Thyroid gland (tissue), 4 donors: Measurements from ENCODE around the gene ARPP21.

Experiments
- POLR2A ChIP-seq, 2 donors: fragments of 450-650 bp; IDR thresholded peaks; one replicate each; pipeline ENCODE4 v1.6.1; 2017; ENCODE audit warnings: antibody characterized with exemption in 2 of 2, mild to moderate bottlenecking in 2 of 2, moderate library complexity in 1 of 2
- TF ChIP-seq, protein P1 (sequence below), 6 experiments: fragments of 200-600 bp in 3 of 6; fragments of 450-650 bp in 3 of 6; sonication (generic) in 3 of 6; IDR thresholded peaks; one replicate each; pipeline ENCODE4 v1.5.1; 2016 to 2019; ENCODE audit warnings: antibody characterized with exemption in 6 of 6, mild to moderate bottlenecking in 2 of 6, inconsistent platforms in 1 of 6, moderate library complexity in 1 of 6

- TF ChIP-seq, protein P1, sequence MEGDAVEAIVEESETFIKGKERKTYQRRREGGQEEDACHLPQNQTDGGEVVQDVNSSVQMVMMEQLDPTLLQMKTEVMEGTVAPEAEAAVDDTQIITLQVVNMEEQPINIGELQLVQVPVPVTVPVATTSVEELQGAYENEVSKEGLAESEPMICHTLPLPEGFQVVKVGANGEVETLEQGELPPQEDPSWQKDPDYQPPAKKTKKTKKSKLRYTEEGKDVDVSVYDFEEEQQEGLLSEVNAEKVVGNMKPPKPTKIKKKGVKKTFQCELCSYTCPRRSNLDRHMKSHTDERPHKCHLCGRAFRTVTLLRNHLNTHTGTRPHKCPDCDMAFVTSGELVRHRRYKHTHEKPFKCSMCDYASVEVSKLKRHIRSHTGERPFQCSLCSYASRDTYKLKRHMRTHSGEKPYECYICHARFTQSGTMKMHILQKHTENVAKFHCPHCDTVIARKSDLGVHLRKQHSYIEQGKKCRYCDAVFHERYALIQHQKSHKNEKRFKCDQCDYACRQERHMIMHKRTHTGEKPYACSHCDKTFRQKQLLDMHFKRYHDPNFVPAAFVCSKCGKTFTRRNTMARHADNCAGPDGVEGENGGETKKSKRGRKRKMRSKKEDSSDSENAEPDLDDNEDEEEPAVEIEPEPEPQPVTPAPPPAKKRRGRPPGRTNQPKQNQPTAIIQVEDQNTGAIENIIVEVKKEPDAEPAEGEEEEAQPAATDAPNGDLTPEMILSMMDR (IDR thresholded peaks at IDR 0.05), result no peak
- no peak for TF ChIP-seq POLR2A (IDR thresholded peaks at IDR 0.05)
Measured at GRCh38 chr3:35653347-35653746, 14.0 kb downstream of the ARPP21 start.
